Left renal pelvis (tissue), 4 donors: ENCODE data around the gene AKAP9. TPM values are rescaled to one million over a fixed set of nuclear protein-coding genes. Genes with fewer than 3 reads are reported as not detected.
"Not testable (repeated sequence)": the region's sequence is repeated elsewhere in the genome, so short reads cannot be mapped to it uniquely, and the experiment has no call there.

Experiments
- DNase-seq, 4 donors: peaks; one replicate each; pipeline ENCODE4 v3.0.0-alpha.2; 2013; ENCODE audit warnings: low read depth in 4 of 4, low spot score in 3 of 4
- polyA plus RNA-seq, 4 donors: library from polyadenylated mRNA; unstranded; fragments of 120-200 nt; gene quantifications; one replicate each; pipeline ENCODE4 v1.2.1, GENCODE V29; 2013; ENCODE audit not compliant: insufficient read length in 4 of 4

Gene AKAP9
- 10 to 100 TPM; 59.4 to 99.1 (median 86.7) TPM for polyA plus RNA-seq

DNA sequence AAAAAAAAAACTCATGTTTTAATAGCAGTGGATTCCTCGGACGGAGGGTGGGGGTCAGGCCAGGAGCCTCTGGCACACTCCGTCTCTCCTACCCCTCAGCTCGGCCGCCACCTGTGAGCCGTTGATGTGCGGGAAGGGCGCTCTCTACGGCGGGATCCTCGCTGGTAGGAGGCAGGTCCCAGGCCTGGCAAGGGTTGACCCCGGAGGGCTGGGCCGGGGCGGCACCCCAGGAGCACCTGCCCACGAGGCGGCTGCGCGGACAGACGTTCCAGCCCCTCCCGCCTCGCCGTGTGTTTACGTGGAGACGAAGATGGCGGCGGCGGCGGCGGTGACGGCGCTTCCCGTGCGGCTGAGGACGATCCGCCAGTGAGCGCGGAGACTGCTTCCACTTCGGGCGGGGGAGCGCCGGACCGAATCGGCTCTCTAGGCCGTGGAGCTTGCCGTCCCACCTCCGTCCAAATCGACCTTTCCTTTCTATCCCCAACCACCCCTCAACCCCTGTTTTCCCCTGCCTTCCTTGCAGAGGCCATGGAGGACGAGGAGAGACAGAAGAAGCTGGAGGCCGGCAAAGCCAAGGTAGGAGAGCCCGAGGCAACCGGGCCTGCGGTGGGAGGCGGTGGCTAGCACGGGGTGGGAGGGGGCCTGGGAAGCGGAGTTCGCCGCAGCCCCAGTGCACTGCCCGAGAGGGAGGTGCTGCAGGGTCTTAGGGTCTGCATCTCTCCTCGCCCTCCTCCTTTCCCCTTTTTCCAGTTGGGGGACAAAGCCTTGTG lies at the start of gene AKAP9:
AKAP9 (plus strand) TSS at position 291 of the 770 bp plus-strand sequence; CDS start at position 529, 238 bp downstream.
- peak; percentile 60 to 69 (median 64) for DNase-seq

DNA sequence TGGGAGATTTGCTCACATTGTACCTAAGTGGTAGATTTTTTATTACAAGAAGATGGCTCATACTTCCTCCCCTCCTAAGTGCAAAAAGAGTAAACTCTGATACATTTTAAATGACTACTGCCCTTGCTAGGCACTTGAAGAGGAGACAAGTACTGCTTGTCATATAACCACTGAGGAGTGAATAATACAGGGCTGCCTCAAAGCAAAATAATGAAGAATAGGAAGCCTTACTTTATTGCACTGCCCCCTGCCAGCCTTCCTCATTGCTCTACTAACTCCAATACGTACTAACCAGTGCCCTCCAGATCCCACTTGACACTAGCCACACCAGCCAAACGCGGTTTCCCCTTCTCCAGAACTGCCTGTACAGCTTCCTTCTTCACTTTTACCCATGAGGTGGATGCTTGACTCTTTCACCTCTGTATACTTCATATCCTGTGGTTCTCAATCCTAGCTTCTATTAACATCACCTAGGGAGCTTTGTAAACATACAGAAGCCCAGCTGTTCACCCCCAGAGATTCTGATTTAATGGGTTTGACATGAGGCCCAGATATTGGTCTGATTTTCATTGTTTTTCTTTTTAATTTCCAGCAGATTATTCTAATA lies 48.5 kb upstream of the AKAP9 start:
- no peak for DNase-seq

DNA sequence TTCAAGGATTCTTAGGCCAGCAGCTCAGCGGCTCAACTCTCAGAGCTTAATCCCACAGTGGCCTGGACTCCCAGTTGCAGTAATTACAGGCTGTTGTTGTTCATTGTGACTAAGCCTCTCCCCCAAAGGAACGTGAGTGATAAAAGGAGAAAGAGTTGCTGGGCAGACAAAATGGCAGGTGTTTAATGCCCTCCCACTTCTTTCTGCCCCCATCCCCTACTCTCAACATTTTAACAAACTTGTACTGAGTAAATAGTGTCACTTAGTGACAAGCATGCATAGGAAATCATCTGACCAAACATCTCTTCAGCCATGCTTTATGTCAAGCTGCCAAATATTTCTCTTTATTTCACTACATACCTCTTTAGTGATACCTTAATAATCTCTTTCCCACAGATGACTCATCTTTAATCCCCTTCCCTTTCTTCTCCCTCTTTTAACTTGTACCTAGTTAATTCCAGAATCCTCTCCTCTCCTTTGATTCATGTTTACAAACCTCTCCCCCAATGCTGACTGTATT lies 47.8 kb upstream of the AKAP9 start:
- DNase-seq = no peak

- not testable (repeated sequence) for DNase-seq
Measured at GRCh38 chr7:91893699-91894098, 47.0 kb upstream of the AKAP9 start.

DNA sequence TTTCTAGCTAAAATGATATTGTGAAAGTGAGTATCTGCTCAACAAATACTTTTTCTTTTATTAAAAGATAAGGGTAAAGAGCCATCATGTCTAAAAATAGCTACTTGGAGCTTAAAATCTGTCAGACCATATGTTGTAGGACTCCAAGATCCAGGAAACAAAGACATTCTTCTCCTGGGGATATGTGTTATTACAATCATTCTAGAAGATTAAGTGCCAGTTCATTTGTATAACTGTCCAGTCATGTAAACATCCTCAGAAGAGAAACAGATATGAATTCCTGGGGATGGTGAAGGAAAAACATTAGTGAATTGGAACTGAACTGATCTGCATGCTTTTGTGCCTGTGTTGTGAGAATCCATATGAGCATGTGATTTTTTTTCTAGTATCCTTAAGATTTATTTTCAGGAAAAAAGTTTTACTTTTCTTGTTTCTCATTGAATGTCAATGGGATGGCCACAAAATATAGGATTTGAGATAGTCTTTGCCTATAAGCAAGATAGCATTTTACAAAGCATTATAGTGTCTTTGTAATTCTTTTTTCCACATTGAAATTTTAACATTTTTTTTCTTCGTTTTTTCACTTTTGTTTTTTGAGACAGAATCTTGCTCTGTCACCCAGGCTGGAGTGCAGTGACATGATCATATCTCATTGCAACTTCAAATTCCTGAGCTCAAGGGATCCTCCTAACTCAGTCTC lies 45.7 kb upstream of the AKAP9 start:
- no peak for DNase-seq

DNA sequence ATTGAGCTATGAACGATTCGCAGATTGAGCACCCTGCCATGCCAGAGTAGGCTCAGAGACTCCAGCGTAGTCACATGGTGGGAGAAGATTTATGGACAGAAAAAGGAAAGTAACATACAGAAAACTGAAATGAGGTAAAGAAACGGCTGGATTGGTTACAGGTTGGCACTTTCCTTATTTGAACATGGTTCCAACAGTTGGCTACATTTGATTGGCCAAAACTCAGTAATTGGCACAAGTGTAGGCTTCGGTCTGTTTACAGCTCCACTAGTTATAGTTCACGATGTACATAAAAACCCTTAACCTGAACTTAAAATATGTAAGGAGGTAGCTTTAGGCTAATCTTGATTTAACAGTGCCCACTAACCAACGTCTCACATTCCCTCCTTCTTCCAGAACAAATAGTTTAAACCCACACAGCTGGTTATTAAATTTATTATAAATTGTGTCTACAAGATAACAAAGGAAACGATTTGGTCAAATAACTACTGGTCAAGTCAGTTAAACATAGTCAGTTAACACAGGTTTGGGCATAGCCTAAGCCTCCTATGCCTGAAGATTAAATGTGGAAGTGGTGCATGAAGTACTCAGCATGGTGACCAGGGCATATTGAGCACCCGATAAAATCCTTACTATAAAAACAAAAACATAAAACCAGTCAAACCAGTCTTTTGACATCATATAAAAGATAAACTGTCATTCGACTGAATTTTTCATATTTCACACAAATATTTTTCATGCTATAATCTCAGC lies 42.2 kb upstream of the AKAP9 start:
- DNase-seq = no peak

DNA sequence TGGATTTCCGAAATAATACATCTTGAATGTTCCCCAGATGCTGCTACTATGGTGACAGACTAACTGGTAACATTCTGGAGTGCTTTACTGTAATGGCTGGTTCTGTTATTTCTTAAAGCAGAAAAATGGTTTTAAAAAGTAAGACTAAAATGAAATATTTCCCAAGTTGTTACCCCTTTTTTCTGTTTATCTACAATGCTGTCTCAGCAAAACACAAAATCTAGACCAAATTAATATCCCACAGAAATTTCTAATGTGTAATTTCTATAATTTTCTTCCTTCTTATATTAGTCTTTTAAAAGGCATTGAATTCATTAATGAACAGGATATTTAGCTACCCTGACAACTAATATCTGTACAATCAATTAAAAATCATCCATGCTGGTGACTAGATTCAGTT lies 41.1 kb upstream of the AKAP9 start:
- DNase-seq = no peak

- no peak for DNase-seq
Measured at GRCh38 chr7:91910171-91910570, 30.5 kb upstream of the AKAP9 start.

DNA sequence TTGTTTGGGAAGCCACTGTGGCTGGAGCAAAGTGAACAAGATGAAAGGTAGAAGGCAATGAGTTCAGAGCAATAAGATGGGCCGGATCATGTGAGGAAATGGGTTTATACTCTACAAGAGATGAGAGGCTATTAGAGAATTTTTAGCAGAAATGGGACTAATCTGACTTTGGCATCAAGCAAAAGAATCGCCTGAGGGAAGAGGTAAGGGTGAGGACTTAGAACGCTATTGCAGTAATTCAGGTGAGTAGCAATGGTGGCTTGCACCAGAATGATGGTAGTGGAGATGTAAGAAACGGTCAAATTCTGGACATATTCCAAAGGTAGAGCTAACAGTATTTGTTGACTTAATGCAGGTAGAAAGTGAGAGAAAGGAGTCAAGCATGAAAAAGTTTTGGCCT lies 29.5 kb upstream of the AKAP9 start:
- DNase-seq = no peak

GRCh38 chr7:91912494-91912893 lies 28.2 kb upstream of the AKAP9 start:
- no peak for DNase-seq

- no peak for DNase-seq
Measured at GRCh38 chr7:91913612-91914011, 27.1 kb upstream of the AKAP9 start.

DNA sequence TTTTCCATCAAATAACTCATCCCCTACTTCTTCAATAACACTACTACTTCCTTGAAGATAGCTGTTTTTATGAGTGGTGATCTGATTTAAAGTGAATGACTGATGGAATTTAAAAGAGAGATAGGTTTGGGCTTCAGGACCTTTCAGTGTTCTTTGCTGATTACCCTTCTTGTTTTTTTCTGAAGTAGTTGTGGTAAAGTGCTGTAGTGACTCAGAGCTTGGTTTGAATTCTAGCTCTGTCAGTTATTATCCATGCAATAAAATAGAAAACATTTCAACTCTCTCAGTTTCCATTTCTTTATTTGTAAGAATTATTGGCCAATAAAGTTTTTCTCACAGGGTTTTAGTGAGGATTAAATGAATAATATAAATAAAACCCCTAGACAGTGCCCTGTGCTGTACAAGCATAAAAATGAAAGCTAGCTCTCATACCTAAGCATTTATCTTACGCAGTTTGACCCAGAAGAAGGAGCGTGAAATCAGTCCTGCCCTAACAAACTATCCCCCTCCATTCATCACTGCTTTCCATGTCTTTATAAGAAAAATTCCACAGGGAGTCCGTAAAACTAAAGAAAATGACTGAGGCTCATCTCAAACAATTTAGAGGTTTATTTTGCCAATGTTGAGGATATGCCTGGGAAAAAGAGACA lies 25.1 kb upstream of the AKAP9 start:
- DNase-seq = no peak

DNA sequence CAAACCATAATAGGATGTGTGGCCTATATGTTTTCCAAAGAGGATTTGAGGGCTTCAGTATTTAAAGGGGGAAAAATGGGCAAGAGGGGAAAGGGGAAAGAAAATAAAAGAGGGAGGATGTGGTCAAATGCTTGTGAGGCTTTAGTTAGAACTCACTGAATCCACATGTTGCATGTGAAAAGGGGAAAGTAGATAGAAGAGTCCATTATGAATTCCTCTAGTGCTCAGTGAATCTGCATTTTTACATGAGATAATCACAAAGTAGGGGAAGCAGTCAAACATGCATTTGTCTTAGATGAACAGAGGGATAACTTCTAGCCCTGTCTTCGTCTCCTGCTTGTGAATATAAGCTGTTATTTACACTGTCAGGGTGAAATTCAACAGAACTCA lies 24.6 kb upstream of the AKAP9 start:
- no peak for DNase-seq

DNA sequence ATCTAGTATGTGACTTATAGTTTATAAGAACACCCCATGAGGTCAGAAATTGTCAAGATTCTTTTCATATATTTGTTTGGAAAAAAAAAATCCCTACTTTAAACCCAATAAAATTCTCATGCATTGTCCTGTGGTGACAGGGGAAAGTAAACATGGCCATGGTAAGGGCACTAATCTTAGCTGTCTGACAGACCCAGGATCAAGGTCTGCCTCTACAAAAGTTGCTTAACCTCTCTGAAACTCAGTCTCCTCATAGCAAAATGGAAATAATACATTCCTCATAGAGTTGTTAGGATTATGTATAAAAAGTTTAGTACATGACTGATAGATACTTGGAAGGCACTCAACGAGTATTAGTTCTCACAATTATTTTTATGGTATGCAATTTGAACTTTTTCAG lies 22.3 kb upstream of the AKAP9 start:
- no peak for DNase-seq

- DNase-seq = no peak
Measured at GRCh38 chr7:91922857-91923256, 17.8 kb upstream of the AKAP9 start.

GRCh38 chr7:91927912-91928311 lies 12.8 kb upstream of the AKAP9 start:
- DNase-seq = no peak

GRCh38 chr7:91929463-91929862 lies 11.2 kb upstream of the AKAP9 start:
- DNase-seq = no peak

- DNase-seq = peak in 3 of 4 donors; percentile 27 to 37 (median 36)
Measured at GRCh38 chr7:91940171-91940570, 491 bp upstream of the AKAP9 start.

DNA sequence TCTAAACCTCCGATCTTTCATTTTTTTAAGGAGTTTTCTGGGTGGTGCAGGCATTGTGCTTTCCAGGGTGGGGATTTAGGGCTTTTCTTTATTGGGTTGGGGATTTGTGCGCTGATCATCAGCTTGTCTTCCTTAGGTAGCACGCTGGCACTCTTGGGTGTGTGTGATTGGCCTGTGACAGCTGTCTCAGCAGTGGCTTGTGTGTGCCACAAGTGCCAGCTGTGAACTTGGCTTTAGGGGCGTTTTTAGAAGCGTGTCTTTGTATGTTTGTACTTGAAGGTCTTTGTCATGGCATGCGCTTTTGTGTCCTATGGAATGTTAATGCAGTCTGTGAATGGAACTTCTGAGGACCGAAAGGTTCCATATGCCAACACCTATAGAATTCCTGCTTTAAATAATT lies 788 bp downstream of the AKAP9 start:
- peak; percentile 24 to 39 (median 34) for DNase-seq

GRCh38 chr7:91942312-91942711 lies 1.6 kb downstream of the AKAP9 start:
- DNase-seq = no peak
